Vagina (tissue), 2 donors: ENCODE measurements around the gene VEZT. TPM values are rescaled to one million over a fixed set of nuclear protein-coding genes. Genes with fewer than 3 reads are reported as not detected.

Source experiments
- DNase-seq, 2 donors: peaks; one replicate each; pipeline ENCODE4 v3.0.0-alpha.2; 2017; ENCODE audit errors: extremely low spot score in 2 of 2
- H3K27ac ChIP-seq: fragments of 200-600 bp; sonication (generic); one replicate; pipeline ENCODE4 v1.5.1; 2019
- H3K27me3 ChIP-seq: fragments of 200-600 bp; sonication (generic); one replicate; pipeline ENCODE4 v1.5.1; 2019
- H3K36me3 ChIP-seq, 2 donors: fragments of 200-600 bp; sonication (generic); one replicate each; pipeline ENCODE4 v1.5.1; 2017 to 2019
- H3K4me1 ChIP-seq: fragments of 200-600 bp; sonication (generic); one replicate; pipeline ENCODE4 v1.5.1; 2019
- H3K4me3 ChIP-seq, 2 donors: fragments of 200-600 bp; sonication (generic); 1 replicate in 1 of 2; 2 replicates in 1 of 2; pipeline ENCODE4 v1.5.1; 2016 to 2019
- H3K9me3 ChIP-seq: fragments of 200-600 bp; sonication (generic); one replicate; pipeline ENCODE4 v1.5.1; 2019
- CTCF ChIP-seq, 3 experiments: fragments of 450-650 bp in 2 of 3; fragments of 200-600 bp in 1 of 3; sonication (generic) in 1 of 3; IDR thresholded peaks; one replicate each; pipeline ENCODE4 v1.5.1; 2017 to 2019; ENCODE audit warnings: antibody characterized with exemption in 3 of 3, mild to moderate bottlenecking in 2 of 3, moderate library complexity in 2 of 3
- POLR2A ChIP-seq, 2 donors: fragments of 450-650 bp; IDR thresholded peaks; one replicate each; pipeline ENCODE4 v1.6.1; 2017; ENCODE audit warnings: antibody characterized with exemption in 2 of 2, mild to moderate bottlenecking in 2 of 2, moderate library complexity in 2 of 2
- POLR2AphosphoS5 ChIP-seq, 2 donors: sonication (generic); formaldehyde crosslinking; IDR thresholded peaks; one replicate each; pipeline ENCODE4 v1.9.0; 2017; ENCODE audit warnings: antibody characterized with exemption in 2 of 2, mild to moderate bottlenecking in 2 of 2, low read depth in 1 of 2; ENCODE audit not compliant: insufficient read depth in 1 of 2
- intact Hi-C: fragments of 100-400 bp; cut with DNase I; formaldehyde crosslinking; loops from one replicate; pipeline ENCODE4 v1.15.1; 2023
- total RNA-seq: library from RNA; depleted of rRNA; stranded (reverse); fragments of >200 nt; gene quantifications from one replicate; pipeline ENCODE4 v1.2.3, GENCODE V29; 2016

VEZT gene
- total RNA-seq, 1 donor from 2014 or later, result 63.3 TPM

- no peaks in the 10 kb centered on the region for H3K9me3 ChIP-seq
- intact Hi-C loops, result no loop called here
- TF ChIP-seq CTCF (IDR thresholded peaks at IDR 0.05) (no peak), POLR2AphosphoS5 (IDR thresholded peaks at IDR 0.05; ENCODE audit: insufficient read depth in 1 of 2, low read depth in 1 of 2) (no peak), POLR2A (IDR thresholded peaks at IDR 0.05) (no peak)
- no peaks in the 10 kb centered on the region for H3K27me3 ChIP-seq
- no peak for DNase-seq
- peaks cover 42% of the 10 kb centered on the region for H3K4me1 ChIP-seq
- no peaks in the 10 kb centered on the region for H3K36me3 ChIP-seq
- H3K27ac ChIP-seq, result peak overlapping the region; percentile 64
- H3K4me3 ChIP-seq, result no peak overlapping the region
Measured at GRCh38 chr12:95200128-95200894, 17.3 kb upstream of the VEZT start.

- peaks cover 51% of the 10 kb centered on the region for H3K4me1 ChIP-seq
- intact Hi-C loops, result no loop called here
Measured at GRCh38 chr12:95201056-95201670, 16.4 kb upstream of the VEZT start.

GRCh38 chr12:95202691-95203486 is 14.7 kb upstream of the VEZT start:
- H3K36me3 ChIP-seq, result no peaks in the 10 kb centered on the region
- peak in 1 of 2 donors; percentile 10 for DNase-seq
- H3K27ac ChIP-seq, result peak overlapping the region; percentile 86
- H3K4me3 ChIP-seq, result no peak overlapping the region
- intact Hi-C loops, result no loop called here
- H3K4me1 ChIP-seq, result peaks cover 55% of the 10 kb centered on the region
- TF ChIP-seq POLR2A (IDR thresholded peaks at IDR 0.05) (no peak), POLR2AphosphoS5 (IDR thresholded peaks at IDR 0.05; ENCODE audit: insufficient read depth in 1 of 2, low read depth in 1 of 2) (peak in 1 of 2 donors; percentile 7), CTCF (IDR thresholded peaks at IDR 0.05) (no peak)
- H3K27me3 ChIP-seq, result no peaks in the 10 kb centered on the region
- no peaks in the 10 kb centered on the region for H3K9me3 ChIP-seq

More at GRCh38 chr12:95201056-95201670, 16.4 kb upstream of the VEZT start:
- no peaks in the 10 kb centered on the region for H3K9me3 ChIP-seq
- H3K4me3 ChIP-seq, result no peak overlapping the region
- H3K36me3 ChIP-seq, result no peaks in the 10 kb centered on the region
- peak overlapping the region; percentile 64 for H3K27ac ChIP-seq
- peak in 1 of 2 donors; percentile 13 for DNase-seq
- TF ChIP-seq CTCF (IDR thresholded peaks at IDR 0.05), result no peak
- no peaks in the 10 kb centered on the region for H3K27me3 ChIP-seq

GRCh38 chr12:95203487-95204030 is 14.0 kb upstream of the VEZT start:
- Histone ChIP-seq H3K9me3 (no peaks in the 10 kb centered on the region), H3K4me1 (peaks cover 55% of the 10 kb centered on the region), H3K27me3 (no peaks in the 10 kb centered on the region), H3K4me3 (no peak overlapping the region), H3K27ac (peak overlapping the region; percentile 86), H3K36me3 (no peaks in the 10 kb centered on the region)
- TF ChIP-seq POLR2AphosphoS5 (IDR thresholded peaks at IDR 0.05; ENCODE audit: insufficient read depth in 1 of 2, low read depth in 1 of 2), result no peak
- TF ChIP-seq POLR2A (IDR thresholded peaks at IDR 0.05), result no peak
- TF ChIP-seq CTCF (IDR thresholded peaks at IDR 0.05), result no peak
- intact Hi-C loops, result no loop called here
- no peak for DNase-seq
